Esophagus muscularis mucosa (tissue), 4 donors: ENCODE measurements around the gene CHPF2. TPM values are rescaled to one million over a fixed set of nuclear protein-coding genes. Genes with fewer than 3 reads are reported as not detected.

Experiments used
- DNase-seq: peaks from one replicate; pipeline ENCODE4 v3.0.0-alpha.2; 2017; ENCODE audit errors: extremely low spot score
- H3K27ac ChIP-seq, 4 donors: fragments of 200-600 bp; sonication (generic); replicated peaks in 1 of 4; 1 replicate in 3 of 4; 2 replicates in 1 of 4; pipeline ENCODE4 v1.5.1; 2016 to 2019; ENCODE audit warnings: mild to moderate bottlenecking in 1 of 4
- H3K27me3 ChIP-seq, 4 donors: fragments of 200-600 bp; sonication (generic); one replicate each; pipeline versions ENCODE4 v1.5.1 to v1.6.0; 2016 to 2019
- H3K36me3 ChIP-seq, 4 donors: fragments of 200-600 bp; sonication (generic); one replicate each; pipeline ENCODE4 v1.5.1; 2016 to 2019
- H3K4me1 ChIP-seq, 4 donors: fragments of 200-600 bp; sonication (generic); one replicate each; pipeline ENCODE4 v1.5.1; 2016 to 2019
- H3K4me3 ChIP-seq, 4 donors: fragments of 200-600 bp; sonication (generic); 1 replicate in 2 of 4; 2 replicates in 2 of 4; pipeline ENCODE4 v1.5.1; 2016 to 2019; ENCODE audit warnings: mild to moderate bottlenecking in 4 of 4, moderate library complexity in 1 of 4
- H3K9me3 ChIP-seq, 4 donors: fragments of 200-600 bp; sonication (generic); 1 replicate in 3 of 4; 2 replicates in 1 of 4; pipeline ENCODE4 v1.5.1; 2016 to 2019
- EP300 ChIP-seq: sonication (generic); formaldehyde crosslinking; IDR thresholded peaks from one replicate; pipeline ENCODE4 v1.6.1; 2017; ENCODE audit warnings: antibody characterized with exemption
- POLR2A ChIP-seq: fragments of 450-650 bp; IDR thresholded peaks from one replicate; pipeline ENCODE4 v1.6.1; 2017; ENCODE audit warnings: antibody characterized with exemption, moderate library complexity, mild to moderate bottlenecking, low read depth
- POLR2AphosphoS5 ChIP-seq, 2 donors: sonication (generic); formaldehyde crosslinking; IDR thresholded peaks; one replicate each; pipeline ENCODE4 v1.6.1; 2017; ENCODE audit warnings: antibody characterized with exemption in 2 of 2
- WGBS: methylation state at CpG from one replicate; pipeline ENCODE4 v1.1.5; 2018; 5-methylcytosine and 5-hydroxymethylcytosine counted together
- intact Hi-C: fragments of 100-400 bp; cut with DNase I; formaldehyde crosslinking; loops from one replicate; pipeline ENCODE4 v1.15.1; 2023
- total RNA-seq, 4 donors: library from RNA; depleted of rRNA; stranded (reverse); fragments of >200 nt; gene quantifications; one replicate each; pipeline versions ENCODE4 v1.1.0 to v1.2.1, GENCODE V29; 2016
- TF ChIP-seq, protein P1 (sequence below), 3 experiments: fragments of 200-600 bp in 2 of 3; fragments of 450-650 bp in 1 of 3; sonication (generic) in 2 of 3; IDR thresholded peaks; one replicate each; pipeline ENCODE4 v1.5.1; 2017 to 2019; ENCODE audit warnings: antibody characterized with exemption in 3 of 3, mild to moderate bottlenecking in 2 of 3, moderate library complexity in 1 of 3

The CHPF2 gene
- total RNA-seq, 4 donors from 2014 or later = 23.7 to 39.4 (median 26.8) TPM

DNA sequence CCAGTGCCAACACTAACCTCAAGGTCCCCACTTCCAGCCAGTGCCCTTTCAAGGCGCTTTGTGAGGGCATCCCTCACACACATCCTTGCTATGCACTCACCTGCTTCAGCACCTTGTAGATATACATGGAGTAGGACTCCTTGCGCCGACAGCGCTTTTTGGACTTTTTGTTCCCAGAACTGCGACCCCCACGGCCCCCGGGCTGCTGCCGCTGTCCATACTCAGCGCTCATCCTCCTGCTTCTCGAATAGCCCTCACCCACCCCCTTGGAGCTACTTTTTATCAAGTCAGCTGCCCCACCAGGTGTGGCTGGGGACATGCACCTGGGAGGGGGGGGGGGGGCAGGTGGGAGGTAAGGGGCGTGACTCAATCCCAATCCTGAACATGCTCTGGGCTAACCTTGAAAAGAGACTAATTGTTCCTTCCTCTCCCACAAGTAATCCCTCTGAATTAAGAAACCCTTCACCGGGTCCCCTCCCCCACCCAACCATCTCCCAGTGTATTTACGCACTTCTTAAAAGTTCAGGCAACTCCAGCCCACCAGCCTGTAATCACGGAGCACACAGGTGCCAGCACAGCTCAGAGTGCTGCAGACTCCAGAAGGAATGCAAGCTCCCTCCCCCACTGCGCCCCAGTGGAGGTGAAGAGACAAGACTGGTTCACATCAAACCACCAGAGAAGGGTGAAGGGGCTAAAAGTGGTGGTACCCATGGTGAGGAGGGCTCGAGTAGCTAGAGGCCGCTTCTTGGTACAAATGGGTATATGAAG is 22.0 kb upstream of the CHPF2 start, which contains the start of gene H2BK1:
Gene H2BK1 (minus strand): TSS at position 402 of the 768 bp plus-strand sequence. CDS start 170 bp downstream, at position 232.
- no peak for DNase-seq
- Histone ChIP-seq H3K36me3 (peaks cover 25 to 36% (median 33%) of the 10 kb centered on the region in 4 donors), H3K4me3 (no peak within 1 kb of the TSS), H3K27ac (no peak within 1 kb of the TSS), H3K27me3 (peaks cover 0 to 16% (median 0%) of the 10 kb centered on the region in 4 donors), H3K9me3 (no peaks in the 10 kb centered on the region), H3K4me1 (no peaks in the 10 kb centered on the region)
- WGBS = 82% methylated on average over 17 of the region's 17 CpGs
- TF ChIP-seq, protein P1, sequence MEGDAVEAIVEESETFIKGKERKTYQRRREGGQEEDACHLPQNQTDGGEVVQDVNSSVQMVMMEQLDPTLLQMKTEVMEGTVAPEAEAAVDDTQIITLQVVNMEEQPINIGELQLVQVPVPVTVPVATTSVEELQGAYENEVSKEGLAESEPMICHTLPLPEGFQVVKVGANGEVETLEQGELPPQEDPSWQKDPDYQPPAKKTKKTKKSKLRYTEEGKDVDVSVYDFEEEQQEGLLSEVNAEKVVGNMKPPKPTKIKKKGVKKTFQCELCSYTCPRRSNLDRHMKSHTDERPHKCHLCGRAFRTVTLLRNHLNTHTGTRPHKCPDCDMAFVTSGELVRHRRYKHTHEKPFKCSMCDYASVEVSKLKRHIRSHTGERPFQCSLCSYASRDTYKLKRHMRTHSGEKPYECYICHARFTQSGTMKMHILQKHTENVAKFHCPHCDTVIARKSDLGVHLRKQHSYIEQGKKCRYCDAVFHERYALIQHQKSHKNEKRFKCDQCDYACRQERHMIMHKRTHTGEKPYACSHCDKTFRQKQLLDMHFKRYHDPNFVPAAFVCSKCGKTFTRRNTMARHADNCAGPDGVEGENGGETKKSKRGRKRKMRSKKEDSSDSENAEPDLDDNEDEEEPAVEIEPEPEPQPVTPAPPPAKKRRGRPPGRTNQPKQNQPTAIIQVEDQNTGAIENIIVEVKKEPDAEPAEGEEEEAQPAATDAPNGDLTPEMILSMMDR (IDR thresholded peaks at IDR 0.05) = no peak
- TF ChIP-seq EP300 (no peak), POLR2A (no peak), POLR2AphosphoS5 (IDR thresholded peaks at IDR 0.05) (no peak)
- intact Hi-C loops = no loop called here

DNA sequence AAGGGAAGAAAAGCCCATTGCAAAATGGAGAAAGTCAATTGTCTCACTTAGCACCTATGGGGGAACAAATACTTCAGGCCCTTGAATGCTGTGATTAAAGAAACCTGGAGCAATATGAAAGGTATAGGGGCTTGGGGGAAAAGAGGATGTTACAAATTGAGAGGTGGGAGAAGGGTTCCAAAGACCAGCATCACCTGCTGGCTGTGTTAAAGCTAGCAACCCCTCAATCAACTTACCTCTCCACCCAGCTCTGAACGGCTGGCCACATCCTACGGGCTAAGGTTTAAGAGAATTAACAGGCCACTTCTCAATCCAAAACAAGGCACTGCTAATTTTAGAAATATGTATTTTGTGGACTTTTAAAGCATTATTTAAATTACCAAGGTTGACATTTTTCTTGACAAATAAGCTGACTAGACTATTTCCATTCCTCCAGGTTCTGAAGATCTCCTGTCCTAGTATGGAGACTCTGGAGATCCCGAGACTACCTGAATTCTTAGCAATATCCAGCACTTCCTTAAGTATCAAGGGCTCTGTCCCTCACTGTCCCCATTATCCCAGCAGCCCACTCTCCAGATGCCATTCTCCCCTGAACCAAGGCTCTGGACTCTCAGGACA is 21.0 kb upstream of the CHPF2 start:
- peaks cover 33 to 46% (median 43%) of the 10 kb centered on the region in 4 donors for H3K36me3 ChIP-seq
- peaks cover 0 to 6% (median 0%) of the 10 kb centered on the region in 4 donors for H3K27me3 ChIP-seq
- intact Hi-C loops = no loop called here
- H3K4me1 ChIP-seq = no peaks in the 10 kb centered on the region
- H3K27ac ChIP-seq = no peak overlapping the region
- no peak for DNase-seq
- TF ChIP-seq, protein P1 (IDR thresholded peaks at IDR 0.05) = no peak
- TF ChIP-seq POLR2AphosphoS5 (IDR thresholded peaks at IDR 0.05) (no peak), POLR2A (no peak), EP300 (no peak)
- no peaks in the 10 kb centered on the region for H3K9me3 ChIP-seq
- 80% methylated on average over 3 of the region's 3 CpGs for WGBS
- no peak overlapping the region for H3K4me3 ChIP-seq

DNA sequence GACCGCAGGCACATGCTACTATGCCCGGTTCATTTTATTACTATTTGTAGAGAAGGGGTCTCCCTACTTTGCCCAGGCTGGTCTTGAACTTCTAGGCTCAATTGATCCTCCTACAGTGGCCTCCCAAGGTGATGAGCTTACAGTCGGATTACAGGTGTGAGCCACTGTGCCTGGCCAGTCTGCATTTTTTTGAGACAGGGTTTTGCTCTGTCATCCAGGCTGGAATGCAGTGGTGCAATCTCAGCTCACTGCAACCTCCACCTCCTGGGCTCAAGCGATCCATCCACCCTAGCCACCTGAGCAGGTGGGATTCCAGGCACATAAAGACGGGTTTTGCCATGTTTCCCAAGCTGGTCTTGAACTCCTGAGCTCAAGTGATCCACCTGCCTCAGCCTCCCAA is 19.7 kb upstream of the CHPF2 start:
- WGBS = 91% methylated on average over 4 of the region's 5 CpGs
- Histone ChIP-seq H3K4me1 (no peaks in the 10 kb centered on the region), H3K4me3 (no peak overlapping the region), H3K27ac (no peak overlapping the region), H3K9me3 (no peaks in the 10 kb centered on the region), H3K27me3 (peaks cover 0 to 3% (median 0%) of the 10 kb centered on the region in 4 donors), H3K36me3 (peaks cover 45 to 60% (median 56%) of the 10 kb centered on the region in 4 donors)
- DNase-seq = no peak
- intact Hi-C loops = no loop called here
- TF ChIP-seq, protein P1 (IDR thresholded peaks at IDR 0.05) = no peak
- TF ChIP-seq EP300 = no peak

GRCh38 chr7:151213826-151214225 is 18.5 kb upstream of the CHPF2 start:
- H3K9me3 ChIP-seq = no peaks in the 10 kb centered on the region
- no peaks in the 10 kb centered on the region for H3K4me1 ChIP-seq
- TF ChIP-seq EP300 (no peak), POLR2A (no peak), POLR2AphosphoS5 (IDR thresholded peaks at IDR 0.05) (no peak)
- TF ChIP-seq, protein P1 (IDR thresholded peaks at IDR 0.05) = no peak
- H3K27ac ChIP-seq = no peak overlapping the region
- no peak for DNase-seq
- peaks cover 57 to 72% (median 68%) of the 10 kb centered on the region in 4 donors for H3K36me3 ChIP-seq
- H3K4me3 ChIP-seq = no peak overlapping the region
- intact Hi-C loops = no loop called here
- H3K27me3 ChIP-seq = no peaks in the 10 kb centered on the region
- 63% methylated on average over 3 of the region's 3 CpGs for WGBS
